ENCODE data around the gene TDRKH.

The TDRKH gene

GRCh38 chr1:151809985-151810556 is 19.8 kb upstream of the TDRKH start:
- Histone ChIP-seq H3K9ac (ENCODE audit: low read depth, low read length) (no peak overlapping the region), H3K27ac (ENCODE audit: low read depth, low read length) (0 out of 2 replicates have a peak overlapping the region, but pooled peaks have one; percentile 11), H3K27me3 (ENCODE audit: insufficient read depth, low read length) (no peaks in the 10 kb centered on the region), H3K4me1 (ENCODE audit: insufficient read depth, low read length) (peaks cover 7% of the 10 kb centered on the region), H3K4me3 (ENCODE audit: low read length) (no peak overlapping the region), H3K36me3 (ENCODE audit: insufficient read depth, low read length) (no peaks in the 10 kb centered on the region), H3K9me3 (ENCODE audit: insufficient read depth, low read depth, low read length) (no peaks in the 10 kb centered on the region)
- WGBS: 100% methylated on average over 1 of the region's 1 CpG

- Histone ChIP-seq H3K27me3 (ENCODE audit: insufficient read depth, low read length) (no peaks in the 10 kb centered on the region), H3K4me1 (ENCODE audit: insufficient read depth, low read length) (peaks cover 7% of the 10 kb centered on the region), H3K9ac (ENCODE audit: low read depth, low read length) (no peak overlapping the region), H3K36me3 (ENCODE audit: insufficient read depth, low read length) (no peaks in the 10 kb centered on the region), H3K9me3 (ENCODE audit: insufficient read depth, low read depth, low read length) (no peaks in the 10 kb centered on the region), H3K4me3 (ENCODE audit: low read length) (no peak overlapping the region), H3K27ac (ENCODE audit: low read depth, low read length) (0 out of 2 replicates have a peak overlapping the region, but pooled peaks have one; percentile 11)
- WGBS: 86% methylated on average over 7 of the region's 8 CpGs
These were observed 19.1 kb upstream of the TDRKH start for GRCh38 chr1:151809290-151809984.

- H3K9ac ChIP-seq (ENCODE audit: low read depth, low read length): no peak overlapping the region
- no peaks in the 10 kb centered on the region for H3K9me3 ChIP-seq (ENCODE audit: insufficient read depth, low read depth, low read length)
- H3K36me3 ChIP-seq (ENCODE audit: insufficient read depth, low read length): no peaks in the 10 kb centered on the region
- H3K27me3 ChIP-seq (ENCODE audit: insufficient read depth, low read length): no peaks in the 10 kb centered on the region
- H3K27ac ChIP-seq (ENCODE audit: low read depth, low read length): no peak overlapping the region
- peaks cover 7% of the 10 kb centered on the region for H3K4me1 ChIP-seq (ENCODE audit: insufficient read depth, low read length)
- H3K4me3 ChIP-seq (ENCODE audit: low read length): no peak overlapping the region
- 80% methylated on average over 1 of the region's 1 CpG for WGBS
These were observed 17.5 kb upstream of the TDRKH start for GRCh38 chr1:151807766-151808165.

- WGBS: 90% methylated on average over 5 of the region's 5 CpGs
- peaks cover 7% of the 10 kb centered on the region for H3K4me1 ChIP-seq (ENCODE audit: insufficient read depth, low read length)
- no peaks in the 10 kb centered on the region for H3K36me3 ChIP-seq (ENCODE audit: insufficient read depth, low read length)
- H3K4me3 ChIP-seq (ENCODE audit: low read length): no peak overlapping the region
- H3K27me3 ChIP-seq (ENCODE audit: insufficient read depth, low read length): no peaks in the 10 kb centered on the region
- no peak overlapping the region for H3K9ac ChIP-seq (ENCODE audit: low read depth, low read length)
- no peaks in the 10 kb centered on the region for H3K9me3 ChIP-seq (ENCODE audit: insufficient read depth, low read depth, low read length)
- H3K27ac ChIP-seq (ENCODE audit: low read depth, low read length): no peak overlapping the region
These were observed 16.8 kb upstream of the TDRKH start for GRCh38 chr1:151807131-151807530.

GRCh38 chr1:151806170-151806569 is 15.9 kb upstream of the TDRKH start:
- H3K27ac ChIP-seq (ENCODE audit: low read depth, low read length): no peak overlapping the region
- no peak overlapping the region for H3K4me3 ChIP-seq (ENCODE audit: low read length)
- no peaks in the 10 kb centered on the region for H3K9me3 ChIP-seq (ENCODE audit: insufficient read depth, low read depth, low read length)
- no peak overlapping the region for H3K9ac ChIP-seq (ENCODE audit: low read depth, low read length)
- H3K36me3 ChIP-seq (ENCODE audit: insufficient read depth, low read length): no peaks in the 10 kb centered on the region
- WGBS: 89% methylated on average over 7 of the region's 7 CpGs
- no peaks in the 10 kb centered on the region for H3K27me3 ChIP-seq (ENCODE audit: insufficient read depth, low read length)
- peaks cover 7% of the 10 kb centered on the region for H3K4me1 ChIP-seq (ENCODE audit: insufficient read depth, low read length)

GRCh38 chr1:151805066-151805820 is 14.9 kb upstream of the TDRKH start, which contains the start of gene LINGO4:
Gene LINGO4, minus strand, starts transcription at chr1:151805419. Its CDS starts 2,715 bp downstream, at chr1:151802704.
- WGBS: 89% methylated on average over 12 of the region's 12 CpGs
- H3K9me3 ChIP-seq (ENCODE audit: insufficient read depth, low read depth, low read length): no peaks in the 10 kb centered on the region
- peaks cover 7% of the 10 kb centered on the region for H3K4me1 ChIP-seq (ENCODE audit: insufficient read depth, low read length)
- H3K36me3 ChIP-seq (ENCODE audit: insufficient read depth, low read length): no peaks in the 10 kb centered on the region
- no peak within 1 kb of the TSS for H3K9ac ChIP-seq (ENCODE audit: low read depth, low read length)
- H3K27me3 ChIP-seq (ENCODE audit: insufficient read depth, low read length): no peaks in the 10 kb centered on the region
- H3K27ac ChIP-seq (ENCODE audit: low read depth, low read length): no peak within 1 kb of the TSS
- H3K4me3 ChIP-seq (ENCODE audit: low read length): no peak within 1 kb of the TSS

GRCh38 chr1:151803915-151804314 is 13.6 kb upstream of the TDRKH start:
- Histone ChIP-seq H3K4me3 (ENCODE audit: low read length) (no peak overlapping the region), H3K9ac (ENCODE audit: low read depth, low read length) (no peak overlapping the region), H3K9me3 (ENCODE audit: insufficient read depth, low read depth, low read length) (no peaks in the 10 kb centered on the region), H3K27ac (ENCODE audit: low read depth, low read length) (no peak overlapping the region), H3K4me1 (ENCODE audit: insufficient read depth, low read length) (no peaks in the 10 kb centered on the region; the same call in 1 of the 2 replicates), H3K27me3 (ENCODE audit: insufficient read depth, low read length) (no peaks in the 10 kb centered on the region), H3K36me3 (ENCODE audit: insufficient read depth, low read length) (no peaks in the 10 kb centered on the region)
- WGBS: 95% methylated on average over 3 of the region's 3 CpGs

GRCh38 chr1:151803164-151803563 is 12.9 kb upstream of the TDRKH start:
- Histone ChIP-seq H3K27ac (ENCODE audit: low read depth, low read length) (no peak overlapping the region), H3K9ac (ENCODE audit: low read depth, low read length) (no peak overlapping the region), H3K4me3 (ENCODE audit: low read length) (no peak overlapping the region), H3K27me3 (ENCODE audit: insufficient read depth, low read length) (no peaks in the 10 kb centered on the region), H3K9me3 (ENCODE audit: insufficient read depth, low read depth, low read length) (no peaks in the 10 kb centered on the region), H3K36me3 (ENCODE audit: insufficient read depth, low read length) (no peaks in the 10 kb centered on the region), H3K4me1 (ENCODE audit: insufficient read depth, low read length) (no peaks in the 10 kb centered on the region; the same call in 1 of the 2 replicates)

GRCh38 chr1:151802372-151802771 is 12.1 kb upstream of the TDRKH start:
- Histone ChIP-seq H3K27me3 (ENCODE audit: insufficient read depth, low read length) (no peaks in the 10 kb centered on the region), H3K9me3 (ENCODE audit: insufficient read depth, low read depth, low read length) (no peaks in the 10 kb centered on the region), H3K9ac (ENCODE audit: low read depth, low read length) (no peak overlapping the region), H3K4me1 (ENCODE audit: insufficient read depth, low read length) (no peaks in the 10 kb centered on the region; the same call in 1 of the 2 replicates), H3K4me3 (ENCODE audit: low read length) (no peak overlapping the region), H3K27ac (ENCODE audit: low read depth, low read length) (no peak overlapping the region), H3K36me3 (ENCODE audit: insufficient read depth, low read length) (no peaks in the 10 kb centered on the region)
- WGBS: 90% methylated on average over 5 of the region's 5 CpGs

GRCh38 chr1:151801846-151802245 is 11.5 kb upstream of the TDRKH start:
- H3K9ac ChIP-seq (ENCODE audit: low read depth, low read length): no peak overlapping the region
- no peak overlapping the region for H3K4me3 ChIP-seq (ENCODE audit: low read length)
- H3K9me3 ChIP-seq (ENCODE audit: insufficient read depth, low read depth, low read length): no peaks in the 10 kb centered on the region
- WGBS: 95% methylated on average over 7 of the region's 7 CpGs
- H3K27me3 ChIP-seq (ENCODE audit: insufficient read depth, low read length): no peaks in the 10 kb centered on the region
- H3K4me1 ChIP-seq (ENCODE audit: insufficient read depth, low read length): no peaks in the 10 kb centered on the region; the same call in 1 of the 2 replicates
- no peaks in the 10 kb centered on the region for H3K36me3 ChIP-seq (ENCODE audit: insufficient read depth, low read length)
- no peak overlapping the region for H3K27ac ChIP-seq (ENCODE audit: low read depth, low read length)

- Histone ChIP-seq H3K9me3 (ENCODE audit: insufficient read depth, low read depth, low read length) (no peaks in the 10 kb centered on the region), H3K27ac (ENCODE audit: low read depth, low read length) (no peak overlapping the region), H3K4me3 (ENCODE audit: low read length) (no peak overlapping the region), H3K36me3 (ENCODE audit: insufficient read depth, low read length) (no peaks in the 10 kb centered on the region), H3K27me3 (ENCODE audit: insufficient read depth, low read length) (0 out of 2 replicates have a peak, but pooled peaks cover 2% of the 10 kb centered on the region), H3K4me1 (ENCODE audit: insufficient read depth, low read length) (no peaks in the 10 kb centered on the region; the same call in 1 of the 2 replicates), H3K9ac (ENCODE audit: low read depth, low read length) (no peak overlapping the region)
- 91% methylated on average over 12 of the region's 12 CpGs for WGBS
These were observed 11.1 kb upstream of the TDRKH start for GRCh38 chr1:151801310-151801820.
